ENCODE data around the gene SLC15A2. TPM values are rescaled to one million over a fixed set of nuclear protein-coding genes. Genes with fewer than 3 reads are reported as not detected.

SLC15A2 gene
- total RNA-seq, 1 experiment from 2014 or later = 0.41 TPM

DNA sequence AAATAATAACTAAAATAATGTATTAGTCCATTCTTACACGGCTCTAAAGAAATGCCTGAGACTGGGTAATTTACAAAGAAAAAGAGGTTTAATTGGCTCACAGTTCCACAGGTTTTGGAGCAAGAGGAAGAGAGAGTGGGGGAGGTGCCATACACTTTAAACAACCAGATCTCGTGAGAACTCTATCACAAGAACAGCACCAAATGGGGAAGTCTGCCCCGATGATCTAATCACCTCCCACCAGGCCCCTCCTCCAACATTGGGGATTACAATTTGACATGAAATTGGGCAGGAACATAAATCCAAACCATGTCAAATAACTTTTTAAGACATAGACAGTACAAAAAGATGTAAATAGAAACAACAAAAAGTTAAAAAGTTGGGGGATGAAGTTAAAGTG is 64.6 kb downstream of the SLC15A2 start:
- ChIA-PET POLR2A (no interaction called here), CTCF (no interaction called here)
- intact Hi-C loops (cut with micrococcal nuclease; ENCODE audit: unreplicated experiment) = no loop called here

DNA sequence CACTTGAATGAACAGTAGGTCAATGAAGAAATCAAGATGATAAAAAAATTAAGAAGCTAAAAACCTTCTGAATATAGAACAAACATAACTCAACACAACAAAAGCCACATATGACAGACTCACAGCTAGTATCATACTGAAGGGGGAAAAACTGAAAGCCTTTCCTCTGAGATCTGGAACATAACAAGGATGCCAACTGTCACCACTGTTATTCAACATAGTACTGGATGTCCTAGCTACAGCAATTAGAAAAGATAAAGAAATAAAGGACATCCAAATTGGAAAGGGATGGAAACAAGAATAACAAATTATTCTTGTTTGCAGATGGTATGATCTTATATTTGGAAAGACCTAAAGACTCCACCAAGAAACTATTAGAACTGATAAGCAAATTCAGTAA is 67.1 kb downstream of the SLC15A2 start:
- in situ Hi-C loops (cut with HindIII; ENCODE audit: low pct_unique_long_range_greater_than_20kb, low sequenced_read_pairs) (no loop called here), intact Hi-C loops (cut with micrococcal nuclease; ENCODE audit: unreplicated experiment) (no loop called here)
- no TSS peak for BruUV-seq (replicated peaks)
- ATAC-seq (no peak), DNase-seq (ENCODE audit: low read depth, low spot score) (no peak)
- ChIA-PET POLR2A (no interaction called here), CTCF (no interaction called here)
- H3K27me3 ChIP-seq (ENCODE audit: control insufficient read depth, insufficient read depth, low read length) = 0 out of 2 replicates have a peak, but pooled peaks cover 2% of the 10 kb centered on the region
- no peaks in the 10 kb centered on the region for H3K36me3 ChIP-seq (ENCODE audit: control insufficient read depth, insufficient read depth, low read length)
- TF ChIP-seq, protein P1, sequence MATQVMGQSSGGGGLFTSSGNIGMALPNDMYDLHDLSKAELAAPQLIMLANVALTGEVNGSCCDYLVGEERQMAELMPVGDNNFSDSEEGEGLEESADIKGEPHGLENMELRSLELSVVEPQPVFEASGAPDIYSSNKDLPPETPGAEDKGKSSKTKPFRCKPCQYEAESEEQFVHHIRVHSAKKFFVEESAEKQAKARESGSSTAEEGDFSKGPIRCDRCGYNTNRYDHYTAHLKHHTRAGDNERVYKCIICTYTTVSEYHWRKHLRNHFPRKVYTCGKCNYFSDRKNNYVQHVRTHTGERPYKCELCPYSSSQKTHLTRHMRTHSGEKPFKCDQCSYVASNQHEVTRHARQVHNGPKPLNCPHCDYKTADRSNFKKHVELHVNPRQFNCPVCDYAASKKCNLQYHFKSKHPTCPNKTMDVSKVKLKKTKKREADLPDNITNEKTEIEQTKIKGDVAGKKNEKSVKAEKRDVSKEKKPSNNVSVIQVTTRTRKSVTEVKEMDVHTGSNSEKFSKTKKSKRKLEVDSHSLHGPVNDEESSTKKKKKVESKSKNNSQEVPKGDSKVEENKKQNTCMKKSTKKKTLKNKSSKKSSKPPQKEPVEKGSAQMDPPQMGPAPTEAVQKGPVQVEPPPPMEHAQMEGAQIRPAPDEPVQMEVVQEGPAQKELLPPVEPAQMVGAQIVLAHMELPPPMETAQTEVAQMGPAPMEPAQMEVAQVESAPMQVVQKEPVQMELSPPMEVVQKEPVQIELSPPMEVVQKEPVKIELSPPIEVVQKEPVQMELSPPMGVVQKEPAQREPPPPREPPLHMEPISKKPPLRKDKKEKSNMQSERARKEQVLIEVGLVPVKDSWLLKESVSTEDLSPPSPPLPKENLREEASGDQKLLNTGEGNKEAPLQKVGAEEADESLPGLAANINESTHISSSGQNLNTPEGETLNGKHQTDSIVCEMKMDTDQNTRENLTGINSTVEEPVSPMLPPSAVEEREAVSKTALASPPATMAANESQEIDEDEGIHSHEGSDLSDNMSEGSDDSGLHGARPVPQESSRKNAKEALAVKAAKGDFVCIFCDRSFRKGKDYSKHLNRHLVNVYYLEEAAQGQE (IDR thresholded peaks at IDR 0.05; ENCODE audit: insufficient read depth in 1 of 2, low read depth in 2 of 2, low read length in 1 of 2) = no peak
- TF ChIP-seq POLR2AphosphoS5 (IDR thresholded peaks at IDR 0.05; ENCODE audit: low read depth, low read length) (no peak), SIN3A (IDR thresholded peaks at IDR 0.05; ENCODE audit: borderline replicate concordance, insufficient read depth, low read depth, low read length) (no peak), TCF7L2 (IDR thresholded peaks at IDR 0.05; ENCODE audit: low read depth, low read length) (no peak)
- TF ChIP-seq, protein P2, sequence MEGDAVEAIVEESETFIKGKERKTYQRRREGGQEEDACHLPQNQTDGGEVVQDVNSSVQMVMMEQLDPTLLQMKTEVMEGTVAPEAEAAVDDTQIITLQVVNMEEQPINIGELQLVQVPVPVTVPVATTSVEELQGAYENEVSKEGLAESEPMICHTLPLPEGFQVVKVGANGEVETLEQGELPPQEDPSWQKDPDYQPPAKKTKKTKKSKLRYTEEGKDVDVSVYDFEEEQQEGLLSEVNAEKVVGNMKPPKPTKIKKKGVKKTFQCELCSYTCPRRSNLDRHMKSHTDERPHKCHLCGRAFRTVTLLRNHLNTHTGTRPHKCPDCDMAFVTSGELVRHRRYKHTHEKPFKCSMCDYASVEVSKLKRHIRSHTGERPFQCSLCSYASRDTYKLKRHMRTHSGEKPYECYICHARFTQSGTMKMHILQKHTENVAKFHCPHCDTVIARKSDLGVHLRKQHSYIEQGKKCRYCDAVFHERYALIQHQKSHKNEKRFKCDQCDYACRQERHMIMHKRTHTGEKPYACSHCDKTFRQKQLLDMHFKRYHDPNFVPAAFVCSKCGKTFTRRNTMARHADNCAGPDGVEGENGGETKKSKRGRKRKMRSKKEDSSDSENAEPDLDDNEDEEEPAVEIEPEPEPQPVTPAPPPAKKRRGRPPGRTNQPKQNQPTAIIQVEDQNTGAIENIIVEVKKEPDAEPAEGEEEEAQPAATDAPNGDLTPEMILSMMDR (IDR thresholded peaks at IDR 0.05) = no peak
- H3K4me3 ChIP-seq (ENCODE audit: low read depth in 2 of 2, low read length in 2 of 2) = no peak overlapping the region
- no peaks in the 10 kb centered on the region for H3K9me3 ChIP-seq (ENCODE audit: control insufficient read depth, insufficient read depth, low read depth, low read length)
- H3K27ac ChIP-seq (ENCODE audit: low read length) = no peak overlapping the region
- no peaks in the 10 kb centered on the region for H3K4me1 ChIP-seq (ENCODE audit: control insufficient read depth, insufficient read depth, low read length)

More for the DNA sequence above, 64.6 kb downstream of the SLC15A2 start:
- BruUV-seq (replicated peaks) = no TSS peak
- Histone ChIP-seq H3K4me3 (ENCODE audit: low read depth in 2 of 2, low read length in 2 of 2) (no peak overlapping the region), H3K27me3 (ENCODE audit: control insufficient read depth, insufficient read depth, low read length) (0 out of 2 replicates have a peak, but pooled peaks cover 2% of the 10 kb centered on the region), H3K27ac (ENCODE audit: low read length) (no peak overlapping the region), H3K36me3 (ENCODE audit: control insufficient read depth, insufficient read depth, low read length) (no peaks in the 10 kb centered on the region), H3K4me1 (ENCODE audit: control insufficient read depth, insufficient read depth, low read length) (no peaks in the 10 kb centered on the region), H3K9me3 (ENCODE audit: control insufficient read depth, insufficient read depth, low read depth, low read length) (no peaks in the 10 kb centered on the region)
- in situ Hi-C loops (cut with HindIII; ENCODE audit: low pct_unique_long_range_greater_than_20kb, low sequenced_read_pairs) = no loop called here
- TF ChIP-seq, protein P2 (IDR thresholded peaks at IDR 0.05) = no peak
- TF ChIP-seq POLR2AphosphoS5 (IDR thresholded peaks at IDR 0.05; ENCODE audit: low read depth, low read length) = no peak
- no peak for TF ChIP-seq TCF7L2 (IDR thresholded peaks at IDR 0.05; ENCODE audit: low read depth, low read length)
- TF ChIP-seq SIN3A (IDR thresholded peaks at IDR 0.05; ENCODE audit: borderline replicate concordance, insufficient read depth, low read depth, low read length) = no peak
- TF ChIP-seq, protein P1 (IDR thresholded peaks at IDR 0.05; ENCODE audit: insufficient read depth in 1 of 2, low read depth in 2 of 2, low read length in 1 of 2) = no peak
- no peak for ATAC-seq
- no peak for DNase-seq (ENCODE audit: low read depth, low spot score)
